Measurements from ENCODE around the gene ATL1. TPM values are rescaled to one million over a fixed set of nuclear protein-coding genes. Genes with fewer than 3 reads are reported as not detected.

Gene ATL1
- total and polyA plus RNA-seq, 4 donors, result 2.0 to 8.7 (median 4.7) TPM

DNA sequence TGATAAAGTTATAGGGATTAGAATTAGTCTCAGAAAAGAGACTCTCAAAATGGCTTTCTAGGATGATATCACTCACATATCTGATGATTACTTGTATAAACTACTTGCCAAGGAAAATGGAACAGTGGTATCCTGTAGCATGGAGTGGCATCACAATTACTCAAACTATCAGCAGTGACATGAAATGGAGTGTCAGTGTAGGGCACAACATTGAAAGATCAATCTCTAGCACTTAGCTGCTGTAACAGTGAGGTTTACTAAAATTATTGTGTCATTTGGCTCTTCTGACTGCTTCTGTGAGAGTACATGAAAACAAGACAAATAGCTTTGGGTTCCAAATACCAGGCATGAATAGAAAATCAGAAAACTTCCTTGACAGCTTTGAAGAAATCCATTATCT lies 20.9 kb upstream of the ATL1 start:
- no peak for ATAC-seq (ENCODE audit: insufficient read depth, low FRiP score)
- TF ChIP-seq, protein P1, sequence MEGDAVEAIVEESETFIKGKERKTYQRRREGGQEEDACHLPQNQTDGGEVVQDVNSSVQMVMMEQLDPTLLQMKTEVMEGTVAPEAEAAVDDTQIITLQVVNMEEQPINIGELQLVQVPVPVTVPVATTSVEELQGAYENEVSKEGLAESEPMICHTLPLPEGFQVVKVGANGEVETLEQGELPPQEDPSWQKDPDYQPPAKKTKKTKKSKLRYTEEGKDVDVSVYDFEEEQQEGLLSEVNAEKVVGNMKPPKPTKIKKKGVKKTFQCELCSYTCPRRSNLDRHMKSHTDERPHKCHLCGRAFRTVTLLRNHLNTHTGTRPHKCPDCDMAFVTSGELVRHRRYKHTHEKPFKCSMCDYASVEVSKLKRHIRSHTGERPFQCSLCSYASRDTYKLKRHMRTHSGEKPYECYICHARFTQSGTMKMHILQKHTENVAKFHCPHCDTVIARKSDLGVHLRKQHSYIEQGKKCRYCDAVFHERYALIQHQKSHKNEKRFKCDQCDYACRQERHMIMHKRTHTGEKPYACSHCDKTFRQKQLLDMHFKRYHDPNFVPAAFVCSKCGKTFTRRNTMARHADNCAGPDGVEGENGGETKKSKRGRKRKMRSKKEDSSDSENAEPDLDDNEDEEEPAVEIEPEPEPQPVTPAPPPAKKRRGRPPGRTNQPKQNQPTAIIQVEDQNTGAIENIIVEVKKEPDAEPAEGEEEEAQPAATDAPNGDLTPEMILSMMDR (IDR thresholded peaks at IDR 0.05; ENCODE audit: control extremely low read depth, extremely low read depth), result no peak
- no peak overlapping the region for H3K27ac ChIP-seq (ENCODE audit: low read depth in 1 of 2, low read length in 1 of 2)
- H3K9me3 ChIP-seq (ENCODE audit: control insufficient read depth in 4 of 4, insufficient read depth in 3 of 4, low read length in 3 of 4), result no peaks in the 10 kb centered on the region
- DNase-seq, result no peak
- H3K9ac ChIP-seq (ENCODE audit: insufficient read depth in 1 of 2, low read length in 2 of 2), result no peak overlapping the region
- H3K27me3 ChIP-seq (ENCODE audit: control insufficient read depth in 3 of 3, insufficient read depth in 3 of 3, low read length in 2 of 3), result peaks cover 0 to 2% (median 0%) of the 10 kb centered on the region in 3 donors
- no peak overlapping the region for H3K4me3 ChIP-seq
- H3K4me1 ChIP-seq (ENCODE audit: control insufficient read depth in 5 of 5, insufficient read depth in 5 of 5, low read length in 5 of 5), result no peaks in the 10 kb centered on the region
- H3K36me3 ChIP-seq (ENCODE audit: control insufficient read depth in 4 of 4, insufficient read depth in 4 of 4, low read length in 4 of 4), result no peaks in the 10 kb centered on the region

DNA sequence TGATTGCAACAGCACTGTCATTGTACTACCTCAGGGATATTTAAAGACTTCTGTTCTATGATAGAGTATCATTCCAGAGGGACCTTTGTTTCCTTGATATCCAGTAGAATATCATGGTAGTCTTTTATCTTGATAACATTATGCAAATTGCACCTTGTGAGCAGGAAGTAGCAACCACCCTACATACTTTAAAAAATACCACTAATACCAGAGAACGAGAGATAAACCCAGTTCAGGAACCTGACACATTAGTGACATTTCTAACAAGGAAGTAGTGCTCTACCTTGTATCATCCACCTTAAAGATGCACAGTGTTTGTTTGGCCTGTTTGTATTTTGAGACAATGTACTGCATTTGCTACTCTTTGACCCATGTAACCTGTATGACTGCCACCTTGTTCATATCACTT lies 18.8 kb upstream of the ATL1 start:
- TF ChIP-seq, protein P1 (IDR thresholded peaks at IDR 0.05; ENCODE audit: control extremely low read depth, extremely low read depth), result no peak
- no peaks in the 10 kb centered on the region for H3K27me3 ChIP-seq (ENCODE audit: control insufficient read depth in 3 of 3, insufficient read depth in 3 of 3, low read length in 2 of 3)
- H3K9me3 ChIP-seq (ENCODE audit: control insufficient read depth in 4 of 4, insufficient read depth in 3 of 4, low read length in 3 of 4), result no peaks in the 10 kb centered on the region
- H3K9ac ChIP-seq (ENCODE audit: insufficient read depth in 1 of 2, low read length in 2 of 2), result no peak overlapping the region
- H3K27ac ChIP-seq (ENCODE audit: low read depth in 1 of 2, low read length in 1 of 2), result no peak overlapping the region
- no peak overlapping the region for H3K4me3 ChIP-seq
- H3K4me1 ChIP-seq (ENCODE audit: control insufficient read depth in 5 of 5, insufficient read depth in 5 of 5, low read length in 5 of 5), result no peaks in the 10 kb centered on the region
- H3K36me3 ChIP-seq (ENCODE audit: control insufficient read depth in 4 of 4, insufficient read depth in 4 of 4, low read length in 4 of 4), result no peaks in the 10 kb centered on the region
- no peak for ATAC-seq (ENCODE audit: insufficient read depth, low FRiP score)
- WGBS, 2 donors, result 48 to 67% methylated on average over 1 of the region's 1 CpG
- DNase-seq, result no peak

DNA sequence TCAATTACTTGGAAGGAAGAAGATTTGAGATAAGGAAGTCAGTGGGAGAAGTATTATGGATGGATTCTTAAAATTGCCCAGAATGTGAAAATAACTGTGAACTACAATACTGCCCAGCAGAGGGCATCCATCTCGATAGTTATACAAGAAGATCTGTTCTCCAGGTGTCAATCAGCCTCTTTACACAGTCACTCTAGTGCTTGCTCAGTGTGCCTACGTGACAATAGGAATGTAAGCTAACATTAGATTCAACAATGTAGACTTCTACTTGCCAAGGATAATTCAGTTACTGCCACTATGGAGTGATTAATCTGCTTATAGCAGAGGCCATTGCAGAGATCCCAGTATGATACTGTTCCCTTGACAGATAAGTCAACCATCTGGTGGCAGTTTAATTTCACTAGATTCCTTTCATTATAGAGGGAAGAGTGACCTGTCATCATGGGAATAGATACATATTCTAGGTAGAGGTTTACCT lies 17.0 kb upstream of the ATL1 start:
- H3K36me3 ChIP-seq (ENCODE audit: control insufficient read depth in 4 of 4, insufficient read depth in 4 of 4, low read length in 4 of 4), result no peaks in the 10 kb centered on the region
- TF ChIP-seq, protein P1 (IDR thresholded peaks at IDR 0.05; ENCODE audit: control extremely low read depth, extremely low read depth), result peak; percentile 48
- no peak overlapping the region for H3K9ac ChIP-seq (ENCODE audit: insufficient read depth in 1 of 2, low read length in 2 of 2)
- H3K4me3 ChIP-seq, result no peak overlapping the region
- no peaks in the 10 kb centered on the region for H3K27me3 ChIP-seq (ENCODE audit: control insufficient read depth in 3 of 3, insufficient read depth in 3 of 3, low read length in 2 of 3)
- DNase-seq (peak; percentile 16 to 71 (median 59)), ATAC-seq (ENCODE audit: insufficient read depth, low FRiP score) (peak; percentile 84)
- H3K4me1 ChIP-seq (ENCODE audit: control insufficient read depth in 5 of 5, insufficient read depth in 5 of 5, low read length in 5 of 5), result no peaks in the 10 kb centered on the region
- H3K27ac ChIP-seq (ENCODE audit: low read depth in 1 of 2, low read length in 1 of 2), result no peak overlapping the region
- WGBS, 2 donors, result 4 to 9% methylated on average over 2 of the region's 2 CpGs
- no peaks in the 10 kb centered on the region for H3K9me3 ChIP-seq (ENCODE audit: control insufficient read depth in 4 of 4, insufficient read depth in 3 of 4, low read length in 3 of 4)

DNA sequence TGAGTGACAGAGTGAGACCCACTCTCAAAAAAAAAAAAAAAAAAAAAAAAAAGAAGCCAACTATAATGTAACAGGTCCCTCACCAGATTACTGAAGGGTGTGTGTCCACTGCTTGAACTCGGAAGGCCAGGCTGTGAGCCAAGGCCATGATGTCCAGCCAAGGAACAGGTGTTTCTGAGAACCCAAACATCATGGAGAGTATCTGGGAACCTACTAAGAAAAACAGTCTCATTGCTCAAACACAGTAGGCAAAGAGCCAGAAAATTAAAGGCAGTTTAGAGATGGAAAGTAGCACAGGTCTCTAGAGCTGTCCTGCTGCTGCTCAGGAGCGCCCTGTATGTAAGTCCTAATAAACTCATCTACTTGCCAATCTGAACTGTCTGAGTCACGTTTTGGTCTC lies 15.0 kb upstream of the ATL1 start:
- no peak for ATAC-seq (ENCODE audit: insufficient read depth, low FRiP score)
- DNase-seq, result no peak
- 70 to 79% methylated on average over 3 of the region's 3 CpGs for WGBS, 2 donors

More for the DNA sequence above, 15.0 kb upstream of the ATL1 start:
- H3K9me3 ChIP-seq (ENCODE audit: control insufficient read depth in 4 of 4, insufficient read depth in 3 of 4, low read length in 3 of 4), result no peaks in the 10 kb centered on the region
- H3K4me3 ChIP-seq, result no peak overlapping the region
- no peaks in the 10 kb centered on the region for H3K27me3 ChIP-seq (ENCODE audit: control insufficient read depth in 3 of 3, insufficient read depth in 3 of 3, low read length in 2 of 3)
- no peak overlapping the region for H3K27ac ChIP-seq (ENCODE audit: low read depth in 1 of 2, low read length in 1 of 2)
- no peaks in the 10 kb centered on the region for H3K4me1 ChIP-seq (ENCODE audit: control insufficient read depth in 5 of 5, insufficient read depth in 5 of 5, low read length in 5 of 5)
- no peaks in the 10 kb centered on the region for H3K36me3 ChIP-seq (ENCODE audit: control insufficient read depth in 4 of 4, insufficient read depth in 4 of 4, low read length in 4 of 4)
- no peak overlapping the region for H3K9ac ChIP-seq (ENCODE audit: insufficient read depth in 1 of 2, low read length in 2 of 2)
- TF ChIP-seq, protein P1 (IDR thresholded peaks at IDR 0.05; ENCODE audit: control extremely low read depth, extremely low read depth), result no peak
